BJ (cell line): Measurements from ENCODE around the gene ACTG1. TPM values are rescaled to one million over a fixed set of nuclear protein-coding genes. Genes with fewer than 3 reads are reported as not detected.

ENCODE experiments used
- CTCF ChIA-PET: fragments of 350-600 bp; formaldehyde crosslinking; extraction: SDS; loops from one replicate; lab custom pipeline; 2021; ENCODE audit warnings: antibody characterized with exemption, inconsistent platforms; lab: Yijun Ruan, JAX
- POLR2A ChIA-PET: fragments of 300-600 bp; sonication (Branson Sonifier 250); formaldehyde crosslinking; extraction: SDS; loops from one replicate; lab custom pipeline; 2021; ENCODE audit warnings: antibody characterized with exemption; lab: Charles Lee
- DNase-seq: peaks from one replicate; pipeline ENCODE4 v3.0.0-alpha.2; 2011; ENCODE audit warnings: low read depth
- H3K27me3 ChIP-seq: 2 replicates; pipeline ENCODE4 v1.6.0; 2011; ENCODE audit warnings: low read length; ENCODE audit not compliant: control insufficient read depth, insufficient read depth
- H3K36me3 ChIP-seq: 2 replicates; pipeline ENCODE4 v1.5.1; 2011; ENCODE audit warnings: low read length; ENCODE audit not compliant: control insufficient read depth, insufficient read depth
- H3K4me3 ChIP-seq: 2 replicates; pipeline ENCODE4 v1.5.1; 2011; ENCODE audit warnings: low read depth, mild to moderate bottlenecking, control low read depth, low read length
- polyA plus RNA-seq: library from polyadenylated mRNA; depleted of rRNA; stranded (reverse); fragments of >200 nt; gene quantifications from 2 replicates; pipeline ENCODE4 v1.2.3, GENCODE V29; 2011
- TF ChIP-seq, protein P1 (sequence below): IDR thresholded peaks from 2 replicates; pipeline ENCODE4 v1.5.1; 2011; ENCODE audit warnings: low read depth, mild to moderate bottlenecking, control low read depth, inconsistent platforms, low read length, moderate library complexity; ENCODE audit not compliant: insufficient read depth

Gene ACTG1
- polyA plus RNA-seq, 1 experiment = 3,774 TPM

DNA sequence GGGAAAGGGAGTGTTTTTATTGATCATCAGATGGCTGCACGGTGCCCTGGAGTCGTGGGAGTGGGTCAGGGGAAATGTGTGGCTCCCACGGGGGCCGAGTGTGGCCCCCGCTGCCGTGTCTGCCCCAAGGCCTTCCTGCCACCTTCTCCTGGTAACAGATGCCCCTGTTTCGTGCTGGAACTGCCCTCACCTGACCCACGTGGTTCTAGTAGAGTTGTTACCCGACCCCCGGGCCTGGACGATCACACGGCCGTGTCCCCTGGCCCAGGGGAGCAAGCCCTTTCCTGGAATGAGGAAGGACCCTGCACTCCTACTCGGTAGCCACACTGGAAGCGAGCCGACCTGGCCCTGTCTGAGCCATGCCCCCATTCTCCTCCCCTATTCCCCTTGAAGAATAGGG is 37.6 kb downstream of the ACTG1 start:
- ChIA-PET CTCF (interaction anchor here (1.3 kb wide), 1 partner anchor 16 kb away, joined by 3 read pairs; no protein-coding TSS in a partner anchor), POLR2A (no interaction called here)
- no peaks in the 10 kb centered on the region for H3K36me3 ChIP-seq
- DNase-seq = no peak
- H3K27me3 ChIP-seq = no peaks in the 10 kb centered on the region; the same call in 1 of the 2 replicates
- TF ChIP-seq, protein P1, sequence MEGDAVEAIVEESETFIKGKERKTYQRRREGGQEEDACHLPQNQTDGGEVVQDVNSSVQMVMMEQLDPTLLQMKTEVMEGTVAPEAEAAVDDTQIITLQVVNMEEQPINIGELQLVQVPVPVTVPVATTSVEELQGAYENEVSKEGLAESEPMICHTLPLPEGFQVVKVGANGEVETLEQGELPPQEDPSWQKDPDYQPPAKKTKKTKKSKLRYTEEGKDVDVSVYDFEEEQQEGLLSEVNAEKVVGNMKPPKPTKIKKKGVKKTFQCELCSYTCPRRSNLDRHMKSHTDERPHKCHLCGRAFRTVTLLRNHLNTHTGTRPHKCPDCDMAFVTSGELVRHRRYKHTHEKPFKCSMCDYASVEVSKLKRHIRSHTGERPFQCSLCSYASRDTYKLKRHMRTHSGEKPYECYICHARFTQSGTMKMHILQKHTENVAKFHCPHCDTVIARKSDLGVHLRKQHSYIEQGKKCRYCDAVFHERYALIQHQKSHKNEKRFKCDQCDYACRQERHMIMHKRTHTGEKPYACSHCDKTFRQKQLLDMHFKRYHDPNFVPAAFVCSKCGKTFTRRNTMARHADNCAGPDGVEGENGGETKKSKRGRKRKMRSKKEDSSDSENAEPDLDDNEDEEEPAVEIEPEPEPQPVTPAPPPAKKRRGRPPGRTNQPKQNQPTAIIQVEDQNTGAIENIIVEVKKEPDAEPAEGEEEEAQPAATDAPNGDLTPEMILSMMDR = no peak
- H3K4me3 ChIP-seq = no peak overlapping the region

DNA sequence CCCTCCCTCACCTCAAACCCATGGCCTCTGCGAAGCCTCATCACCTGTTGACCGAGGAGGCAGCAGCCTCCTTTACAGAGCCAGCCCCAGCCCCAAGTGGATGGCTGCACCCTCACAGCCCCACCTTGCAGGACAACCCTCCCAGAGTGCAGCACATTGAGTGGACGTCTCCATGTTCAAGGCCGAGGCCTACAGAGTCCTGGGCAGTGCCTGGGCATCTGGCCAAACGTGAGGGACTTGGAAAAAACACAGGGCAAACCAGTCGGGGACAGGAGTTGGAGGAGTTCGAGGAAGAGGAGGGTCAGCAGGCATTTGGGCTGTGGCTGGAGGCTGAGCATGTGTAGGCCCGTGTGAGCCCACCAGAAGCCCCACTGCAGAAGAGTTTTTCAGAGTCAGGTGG is 39.6 kb downstream of the ACTG1 start:
- no peak overlapping the region for H3K4me3 ChIP-seq
- H3K36me3 ChIP-seq = no peaks in the 10 kb centered on the region
- POLR2A ChIA-PET = interaction anchor here (0.6 kb wide), 1 partner anchor 343 kb away, joined by 3 read pairs; no protein-coding TSS in a partner anchor
- CTCF ChIA-PET = interaction anchor here (1.3 to 2.9 kb wide), 5 partner anchors 12 to 218 kb away, joined by 3 to 17 read pairs (median 7); no protein-coding TSS in a partner anchor
- H3K27me3 ChIP-seq = no peaks in the 10 kb centered on the region; the same call in 1 of the 2 replicates
- TF ChIP-seq, protein P1 = no peak
- DNase-seq = no peak

DNA sequence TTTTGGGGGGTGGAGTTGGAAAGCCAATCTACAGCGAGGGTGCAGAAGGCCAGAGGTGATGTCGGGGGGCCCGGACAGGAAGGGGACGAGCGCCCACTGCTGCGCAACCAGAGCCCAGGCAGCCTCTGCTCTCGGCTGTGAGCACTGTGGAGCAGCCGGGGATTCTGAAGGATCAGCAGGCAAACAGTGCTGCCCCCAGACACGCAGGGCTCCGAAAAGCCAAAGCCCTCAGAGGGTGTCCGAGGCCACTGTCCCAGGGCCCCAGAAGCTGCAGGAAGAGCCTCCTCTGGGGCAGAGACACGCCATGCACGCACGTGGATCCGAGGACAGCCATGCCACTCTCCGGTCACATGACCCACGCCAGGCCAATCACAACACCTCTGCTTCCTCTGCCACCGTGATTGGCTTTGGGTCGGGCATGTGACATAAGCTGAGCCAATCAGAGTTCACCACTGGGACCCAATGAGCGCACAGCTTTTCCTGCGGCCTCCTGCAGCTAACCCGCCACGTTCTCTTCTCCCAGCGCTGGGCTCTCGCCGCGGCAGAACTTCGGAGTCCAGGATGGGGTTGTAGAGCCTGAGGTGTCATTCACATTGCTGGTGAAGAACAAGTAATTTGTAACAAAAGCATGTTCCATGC is 40.7 kb downstream of the ACTG1 start:
- DNase-seq = peak; percentile 76
- peak overlapping the region; percentile 22 for H3K4me3 ChIP-seq
- H3K36me3 ChIP-seq = no peaks in the 10 kb centered on the region
- TF ChIP-seq, protein P1 = peak; percentile 77
- ChIA-PET POLR2A (interaction anchor here (0.6 kb wide), 1 partner anchor 441 kb away, joined by 4 read pairs; no protein-coding TSS in a partner anchor), CTCF (interaction anchor here (0.6 to 2.9 kb wide), 19 partner anchors 13 to 249 kb away, joined by 3 to 17 read pairs (median 3); partner anchors contain the start of genes BAHCC1 and CEP131)
- no peaks in the 10 kb centered on the region; the same call in 1 of the 2 replicates for H3K27me3 ChIP-seq

DNA sequence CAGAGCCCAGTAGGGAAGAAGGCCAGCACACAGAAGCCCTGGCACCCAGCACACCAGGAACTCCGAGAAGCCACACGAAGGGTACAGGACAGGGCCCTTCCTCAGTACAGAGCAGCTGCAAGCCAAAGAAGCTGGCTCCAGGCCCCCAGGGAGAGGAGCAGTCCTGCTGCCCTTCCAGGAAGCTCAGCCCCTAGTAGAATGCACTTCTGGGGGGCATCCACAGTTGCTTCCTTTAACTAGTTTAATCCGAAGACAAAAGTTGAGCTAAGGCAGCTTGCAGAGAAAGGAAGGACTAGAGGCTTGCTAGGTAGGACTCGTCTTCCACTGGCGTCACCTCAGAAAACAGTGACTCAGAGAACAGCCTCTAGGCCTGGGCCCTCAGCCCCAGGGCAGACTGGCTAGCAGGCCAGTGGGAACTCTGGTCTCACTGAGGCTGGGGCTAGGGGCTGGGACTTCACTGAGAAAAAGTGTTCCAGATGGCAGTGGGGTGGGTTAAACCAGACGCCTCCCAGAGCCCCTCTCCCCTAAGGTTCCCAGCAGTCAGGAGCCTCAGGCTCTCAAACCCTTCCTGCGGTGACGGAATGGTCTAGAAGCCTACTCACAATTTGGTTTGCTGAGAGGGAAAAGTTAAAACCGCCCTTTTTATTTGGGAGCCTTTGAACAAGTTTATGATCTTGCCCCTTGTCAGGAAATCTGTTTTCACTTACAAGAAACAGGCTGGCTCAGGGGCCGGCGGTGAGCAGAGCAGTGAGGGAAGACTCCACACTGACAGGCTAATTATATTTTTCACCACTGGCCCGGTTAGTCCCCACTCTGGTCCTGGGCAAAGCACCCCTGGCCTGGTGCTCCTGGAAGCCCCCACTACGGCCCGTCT is 41.4 kb downstream of the ACTG1 start:
- Histone ChIP-seq H3K4me3 (peak overlapping the region; percentile 22), H3K36me3 (no peaks in the 10 kb centered on the region), H3K27me3 (no peaks in the 10 kb centered on the region; the same call in 1 of the 2 replicates)
- TF ChIP-seq, protein P1 = no peak
- ChIA-PET CTCF (interaction anchor here (0.9 to 2.9 kb wide), 9 partner anchors 13 to 220 kb away, joined by 3 to 17 read pairs (median 7); partner anchors contain the start of gene BAHCC1), POLR2A (no interaction called here)
- DNase-seq = no peak
